Esophagus squamous epithelium (tissue), 4 donors: ENCODE measurements around the gene POU3F3.

ENCODE experiments used
- POLR2A ChIP-seq, 4 donors: fragments of 450-650 bp; IDR thresholded peaks; one replicate each; pipeline ENCODE4 v1.6.1; 2017; ENCODE audit warnings: antibody characterized with exemption in 4 of 4, mild to moderate bottlenecking in 4 of 4, moderate library complexity in 3 of 4
- TF ChIP-seq, protein P1 (sequence below), 6 experiments: fragments of 450-650 bp in 4 of 6; fragments of 200-600 bp in 2 of 6; sonication (generic) in 2 of 6; IDR thresholded peaks; one replicate each; pipeline ENCODE4 v1.5.1; 2016 to 2019; ENCODE audit warnings: antibody characterized with exemption in 6 of 6, mild to moderate bottlenecking in 4 of 6, moderate library complexity in 4 of 6

DNA sequence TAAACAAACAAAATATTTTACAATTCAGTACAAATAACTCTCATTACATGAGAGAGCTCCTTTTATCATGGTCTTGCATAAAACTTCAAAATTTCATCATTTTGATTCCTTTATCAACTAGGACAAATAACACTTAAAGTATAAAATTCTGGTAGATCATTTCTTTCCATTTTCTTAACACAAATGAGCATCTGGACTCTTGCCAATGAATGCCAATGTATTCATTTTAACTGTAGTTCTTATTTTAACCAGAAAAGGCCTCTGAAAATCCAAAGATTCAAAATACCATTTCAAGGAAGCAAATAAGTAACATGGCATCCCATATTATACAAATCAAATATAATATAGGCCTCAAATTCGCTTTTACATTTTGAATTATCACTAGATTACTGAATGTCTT, 13.8 kb upstream of the POU3F3 start:
- TF ChIP-seq, protein P1, sequence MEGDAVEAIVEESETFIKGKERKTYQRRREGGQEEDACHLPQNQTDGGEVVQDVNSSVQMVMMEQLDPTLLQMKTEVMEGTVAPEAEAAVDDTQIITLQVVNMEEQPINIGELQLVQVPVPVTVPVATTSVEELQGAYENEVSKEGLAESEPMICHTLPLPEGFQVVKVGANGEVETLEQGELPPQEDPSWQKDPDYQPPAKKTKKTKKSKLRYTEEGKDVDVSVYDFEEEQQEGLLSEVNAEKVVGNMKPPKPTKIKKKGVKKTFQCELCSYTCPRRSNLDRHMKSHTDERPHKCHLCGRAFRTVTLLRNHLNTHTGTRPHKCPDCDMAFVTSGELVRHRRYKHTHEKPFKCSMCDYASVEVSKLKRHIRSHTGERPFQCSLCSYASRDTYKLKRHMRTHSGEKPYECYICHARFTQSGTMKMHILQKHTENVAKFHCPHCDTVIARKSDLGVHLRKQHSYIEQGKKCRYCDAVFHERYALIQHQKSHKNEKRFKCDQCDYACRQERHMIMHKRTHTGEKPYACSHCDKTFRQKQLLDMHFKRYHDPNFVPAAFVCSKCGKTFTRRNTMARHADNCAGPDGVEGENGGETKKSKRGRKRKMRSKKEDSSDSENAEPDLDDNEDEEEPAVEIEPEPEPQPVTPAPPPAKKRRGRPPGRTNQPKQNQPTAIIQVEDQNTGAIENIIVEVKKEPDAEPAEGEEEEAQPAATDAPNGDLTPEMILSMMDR (IDR thresholded peaks at IDR 0.05), result no peak
- no peak for TF ChIP-seq POLR2A (IDR thresholded peaks at IDR 0.05)
